Activated B cell treated with CpG ODN at 0.5 μM for 24 hours (primary cell): ENCODE results near the gene ASTN1. TPM values are rescaled to one million over a fixed set of nuclear protein-coding genes. Genes with fewer than 3 reads are reported as not detected.

Source experiments
- ATAC-seq: fragments of 200-7000 bp; cut with Tn5 transposase; one replicate; pipeline ENCODE4 v1.10.0; 2021; ENCODE audit warnings: low read depth, mild to moderate bottlenecking, moderate library complexity
- CTCF ChIA-PET: fragments of 350-600 bp; sonication (Branson Sonifier 250); formaldehyde crosslinking; loops from one replicate; lab custom pipeline; 2021; ENCODE audit warnings: antibody characterized with exemption; lab: Charles Lee
- POLR2A ChIA-PET: fragments of 350-600 bp; sonication (Branson Sonifier 250); formaldehyde crosslinking; loops from one replicate; lab custom pipeline; 2021; ENCODE audit warnings: antibody characterized with exemption; lab: Charles Lee
- DNase-seq: peaks from one replicate; pipeline ENCODE4 v3.0.0; 2022
- H3K27ac Mint-ChIP-seq: one replicate; pipeline ENCODE4 v1.8.0; 2020; ENCODE audit warnings: mixed read lengths
- H3K27me3 Mint-ChIP-seq: one replicate; pipeline ENCODE4 v1.8.0; 2021; ENCODE audit warnings: mixed read lengths
- H3K36me3 Mint-ChIP-seq: one replicate; pipeline ENCODE4 v1.8.0; 2021; ENCODE audit warnings: low read depth, mixed read lengths
- H3K4me1 Mint-ChIP-seq: one replicate; pipeline ENCODE4 v1.8.0; 2021; ENCODE audit warnings: mixed read lengths
- H3K4me3 Mint-ChIP-seq: one replicate; pipeline ENCODE4 v1.8.0; 2020; ENCODE audit warnings: mild to moderate bottlenecking, mixed read lengths
- H3K9me3 Mint-ChIP-seq: one replicate; pipeline ENCODE4 v1.8.0; 2020; ENCODE audit warnings: mixed read lengths
- intact Hi-C: fragments of 100-400 bp; cut with micrococcal nuclease; formaldehyde crosslinking; loops from one replicate; pipeline ENCODE4 v1.15.1; 2024
- total RNA-seq: library from RNA; stranded (reverse); gene quantifications from 2 replicates; pipeline ENCODE4 v1.2.3, GENCODE V29; 2022
- TF ChIP-seq, protein P1 (sequence below): fragments of 200-600 bp; IDR thresholded peaks from one replicate; pipeline ENCODE4 v1.8.0; 2022; ENCODE audit warnings: antibody characterized with exemption, mild to moderate bottlenecking

The ASTN1 gene
- total RNA-seq, 1 donor from 2014 or later, result not detected

DNA sequence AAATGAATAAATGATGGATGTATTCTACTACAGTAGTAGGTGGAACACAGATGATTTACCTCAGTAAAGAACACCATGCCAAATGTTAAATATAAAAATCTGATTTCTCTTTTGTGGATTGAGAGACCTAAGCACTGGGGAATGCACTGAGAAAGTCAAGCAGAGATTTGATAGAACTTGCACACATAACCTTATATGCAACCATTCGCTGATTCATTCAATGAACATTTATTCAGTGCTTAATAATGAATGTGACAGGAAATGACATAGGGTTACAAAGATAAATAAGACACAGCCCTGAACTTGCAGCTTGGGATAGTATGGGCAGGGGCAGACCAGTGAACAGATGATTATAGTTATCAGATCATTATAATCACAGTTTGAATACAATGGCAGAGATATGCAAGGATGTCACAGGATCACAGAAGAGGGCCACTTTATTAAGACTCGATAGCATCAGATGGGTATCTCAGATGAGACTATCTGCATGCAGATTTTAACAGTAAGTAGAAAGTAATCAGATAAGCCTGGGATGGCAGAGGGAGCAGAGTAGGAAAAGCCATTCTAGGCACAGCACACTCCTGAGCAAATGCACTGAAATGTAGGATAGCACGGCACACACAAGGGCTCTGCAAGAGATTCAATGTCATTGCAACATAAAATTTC lies 169.4 kb downstream of the ASTN1 start:
- Mint-ChIP-seq H3K27ac (no peak overlapping the region), H3K27me3 (peaks cover 10% of the 10 kb centered on the region), H3K4me1 (no peaks in the 10 kb centered on the region), H3K36me3 (no peaks in the 10 kb centered on the region), H3K9me3 (no peaks in the 10 kb centered on the region), H3K4me3 (no peak overlapping the region)
- intact Hi-C loops, result no loop called here
- DNase-seq (no peak), ATAC-seq (no peak)
- TF ChIP-seq, protein P1, sequence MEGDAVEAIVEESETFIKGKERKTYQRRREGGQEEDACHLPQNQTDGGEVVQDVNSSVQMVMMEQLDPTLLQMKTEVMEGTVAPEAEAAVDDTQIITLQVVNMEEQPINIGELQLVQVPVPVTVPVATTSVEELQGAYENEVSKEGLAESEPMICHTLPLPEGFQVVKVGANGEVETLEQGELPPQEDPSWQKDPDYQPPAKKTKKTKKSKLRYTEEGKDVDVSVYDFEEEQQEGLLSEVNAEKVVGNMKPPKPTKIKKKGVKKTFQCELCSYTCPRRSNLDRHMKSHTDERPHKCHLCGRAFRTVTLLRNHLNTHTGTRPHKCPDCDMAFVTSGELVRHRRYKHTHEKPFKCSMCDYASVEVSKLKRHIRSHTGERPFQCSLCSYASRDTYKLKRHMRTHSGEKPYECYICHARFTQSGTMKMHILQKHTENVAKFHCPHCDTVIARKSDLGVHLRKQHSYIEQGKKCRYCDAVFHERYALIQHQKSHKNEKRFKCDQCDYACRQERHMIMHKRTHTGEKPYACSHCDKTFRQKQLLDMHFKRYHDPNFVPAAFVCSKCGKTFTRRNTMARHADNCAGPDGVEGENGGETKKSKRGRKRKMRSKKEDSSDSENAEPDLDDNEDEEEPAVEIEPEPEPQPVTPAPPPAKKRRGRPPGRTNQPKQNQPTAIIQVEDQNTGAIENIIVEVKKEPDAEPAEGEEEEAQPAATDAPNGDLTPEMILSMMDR, result no peak
- CTCF ChIA-PET, result no interaction called here
- POLR2A ChIA-PET, result no interaction called here

DNA sequence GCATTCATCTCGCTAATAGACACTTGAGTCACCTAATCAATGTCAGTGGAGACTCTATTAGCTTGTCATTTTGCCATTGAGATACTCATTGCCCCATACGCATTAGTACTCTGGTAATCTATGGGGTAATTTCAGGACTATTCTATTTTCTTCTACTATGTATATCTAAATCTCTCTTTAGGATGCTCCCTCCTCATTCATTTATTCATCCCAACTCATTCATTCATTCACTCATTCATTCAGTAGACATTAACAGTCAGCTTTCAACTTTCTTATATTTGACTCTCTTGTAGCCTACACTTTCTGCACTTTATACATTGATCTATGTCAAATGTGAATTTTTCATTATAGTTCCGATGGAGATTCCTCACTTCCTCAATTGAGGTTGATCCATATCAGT lies 170.9 kb downstream of the ASTN1 start:
- H3K4me1 Mint-ChIP-seq, result no peaks in the 10 kb centered on the region
- peaks cover 9% of the 10 kb centered on the region for H3K27me3 Mint-ChIP-seq
- H3K27ac Mint-ChIP-seq, result no peak overlapping the region
- ChIA-PET POLR2A (no interaction called here), CTCF (no interaction called here)
- H3K9me3 Mint-ChIP-seq, result no peaks in the 10 kb centered on the region
- no peak for DNase-seq
- intact Hi-C loops, result no loop called here
- TF ChIP-seq, protein P1, result no peak
- no peak for ATAC-seq
- H3K4me3 Mint-ChIP-seq, result no peak overlapping the region
- no peaks in the 10 kb centered on the region for H3K36me3 Mint-ChIP-seq

DNA sequence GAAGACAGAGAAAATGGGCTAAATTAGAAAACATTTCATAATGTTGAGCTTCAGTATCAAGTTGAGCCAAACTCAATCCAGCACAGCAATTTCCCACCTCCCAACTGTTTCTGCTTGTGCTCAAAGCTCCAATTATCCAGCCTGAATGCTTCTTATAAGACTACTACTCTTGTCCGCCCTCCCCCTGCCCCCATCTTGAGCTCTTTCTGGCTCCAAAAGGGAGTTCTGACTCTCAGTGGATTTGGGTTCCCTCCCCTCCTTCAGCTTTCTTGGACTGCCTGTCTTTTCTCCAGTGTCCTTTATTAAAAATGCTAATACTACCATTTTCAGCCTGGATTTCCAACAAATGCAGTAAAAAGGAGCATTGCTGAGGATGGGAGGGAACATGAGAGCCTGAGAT lies 174.8 kb downstream of the ASTN1 start:
- H3K4me3 Mint-ChIP-seq, result no peak overlapping the region
- ATAC-seq, result no peak

DNA sequence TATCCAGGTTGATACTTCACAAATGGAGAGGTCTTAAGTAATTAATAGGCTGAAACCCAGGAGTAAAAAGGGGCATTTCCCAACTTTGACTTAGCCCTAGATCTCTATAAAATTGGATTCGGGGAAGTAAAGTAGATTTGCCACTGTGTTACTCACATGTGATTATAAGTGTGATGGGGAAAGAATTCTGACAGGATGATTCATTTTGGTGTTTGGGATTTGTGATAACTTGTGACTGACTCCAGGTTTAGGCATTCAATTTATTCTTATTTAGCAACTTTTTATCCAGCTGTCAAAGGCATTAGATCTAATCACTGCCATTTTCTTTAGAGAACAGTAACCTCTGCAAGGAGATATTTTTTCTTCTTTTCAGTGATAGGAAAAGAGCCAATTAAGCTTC lies 175.5 kb downstream of the ASTN1 start:
- H3K27me3 Mint-ChIP-seq, result peaks cover 4% of the 10 kb centered on the region
- no peak for ATAC-seq
- TF ChIP-seq, protein P1, result no peak
- intact Hi-C loops, result no loop called here
- H3K36me3 Mint-ChIP-seq, result no peaks in the 10 kb centered on the region
- ChIA-PET CTCF (no interaction called here), POLR2A (no interaction called here)
- H3K4me1 Mint-ChIP-seq, result no peaks in the 10 kb centered on the region
- no peaks in the 10 kb centered on the region for H3K9me3 Mint-ChIP-seq
- no peak overlapping the region for H3K4me3 Mint-ChIP-seq
- no peak overlapping the region for H3K27ac Mint-ChIP-seq
- DNase-seq, result no peak

More for the DNA sequence above, 174.8 kb downstream of the ASTN1 start:
- ChIA-PET POLR2A (no interaction called here), CTCF (no interaction called here)
- Mint-ChIP-seq H3K27me3 (peaks cover 4% of the 10 kb centered on the region), H3K4me1 (no peaks in the 10 kb centered on the region), H3K36me3 (no peaks in the 10 kb centered on the region), H3K27ac (no peak overlapping the region), H3K9me3 (no peaks in the 10 kb centered on the region)
- no peak for DNase-seq
- intact Hi-C loops, result no loop called here
- TF ChIP-seq, protein P1, result no peak

DNA sequence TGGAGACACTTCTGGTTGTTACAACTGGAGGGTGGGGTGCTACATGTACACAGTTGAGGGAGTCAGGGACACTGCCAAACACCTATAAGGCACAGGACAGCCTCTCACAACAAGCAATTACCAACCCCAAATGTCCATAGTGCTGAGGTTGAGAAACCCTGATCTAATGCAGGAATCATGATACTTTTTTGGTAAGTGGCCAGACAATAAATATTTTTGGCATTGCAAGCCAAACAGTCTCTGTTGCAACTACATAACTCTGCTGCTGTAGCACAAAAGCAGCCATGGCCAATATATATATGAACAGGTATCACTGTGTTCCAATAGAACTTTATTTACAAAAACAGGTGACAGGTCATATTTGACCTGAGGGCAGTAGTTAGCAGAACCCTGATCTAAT lies 177.5 kb downstream of the ASTN1 start:
- no peaks in the 10 kb centered on the region for H3K9me3 Mint-ChIP-seq
- H3K27ac Mint-ChIP-seq, result no peak overlapping the region
- H3K4me3 Mint-ChIP-seq, result no peak overlapping the region
- TF ChIP-seq, protein P1, result no peak
- peaks cover 4% of the 10 kb centered on the region for H3K27me3 Mint-ChIP-seq
- intact Hi-C loops, result no loop called here
- no peaks in the 10 kb centered on the region for H3K4me1 Mint-ChIP-seq
- H3K36me3 Mint-ChIP-seq, result no peaks in the 10 kb centered on the region
- no peak for DNase-seq
- POLR2A ChIA-PET, result no interaction called here
- no peak for ATAC-seq
- CTCF ChIA-PET, result no interaction called here
